H1 (cell line): Measurements from ENCODE around the gene HES1.

Experiments
- CHD2 ChIP-seq: IDR thresholded peaks from 2 replicates; pipeline ENCODE4 v1.6.1; 2012; ENCODE audit warnings: low read length, improper control_type of control experiment
- CTCF ChIP-seq, 3 experiments: IDR thresholded peaks; 1 replicate in 2 of 3; 2 replicates in 1 of 3; pipeline versions ENCODE4 v1.5.1 to v1.6.1; 2011; ENCODE audit warnings: low read length in 3 of 3, mild to moderate bottlenecking in 3 of 3, inconsistent platforms in 2 of 3, low read depth in 1 of 3, moderate library complexity in 1 of 3; ENCODE audit not compliant: insufficient read depth in 1 of 3; ENCODE audit errors: control extremely low read depth in 1 of 3
- HDAC2 ChIP-seq, 2 experiments: fragments of 300-600 bp in 1 of 2; sonication (generic) in 1 of 2; IDR thresholded peaks; 2 replicates each; pipeline ENCODE4 v1.6.1; 2011 to 2012; ENCODE audit warnings: low read depth in 2 of 2, low read length in 2 of 2, mild to moderate bottlenecking in 2 of 2, moderate library complexity in 2 of 2, borderline replicate concordance in 1 of 2, inconsistent platforms in 1 of 2
- POLR2AphosphoS5 ChIP-seq: IDR thresholded peaks from 2 replicates; pipeline ENCODE4 v1.6.1; 2011; ENCODE audit warnings: low read depth, low read length
- SIX5 ChIP-seq: IDR thresholded peaks from 2 replicates; pipeline ENCODE4 v1.6.1; 2011; ENCODE audit warnings: mild to moderate bottlenecking, low read depth, low read length
- YY1 ChIP-seq: IDR thresholded peaks from 2 replicates; pipeline ENCODE4 v1.6.1; 2011; ENCODE audit warnings: low read depth, mild to moderate bottlenecking, low read length

- TF ChIP-seq CTCF (IDR thresholded peaks at IDR 0.05; ENCODE audit: control extremely low read depth in 1 of 3, insufficient read depth in 1 of 3, low read depth in 1 of 3, low read length in 3 of 3) = no peak
- no peak for TF ChIP-seq SIX5
- TF ChIP-seq YY1 = no peak
- no peak for TF ChIP-seq POLR2AphosphoS5
- TF ChIP-seq CHD2 = no peak
- TF ChIP-seq HDAC2 (IDR thresholded peaks at IDR 0.05; ENCODE audit: borderline replicate concordance in 1 of 2, low read depth in 2 of 2, low read length in 2 of 2) = no peak
Observed at GRCh38 chr3:194087280-194087679, 48.7 kb upstream of the HES1 start.
